Muscle of leg (tissue), 11 donors: ENCODE data around the gene DPYSL5. TPM values are rescaled to one million over a fixed set of nuclear protein-coding genes. Genes with fewer than 3 reads are reported as not detected.

Experiments
- DNase-seq: peaks from one replicate; pipeline ENCODE4 v3.0.0; 2013
- H3K27ac ChIP-seq: one replicate; pipeline ENCODE4 v1.5.1; 2013; ENCODE audit warnings: mild to moderate bottlenecking, low read length, control low read depth
- H3K27me3 ChIP-seq: one replicate; pipeline ENCODE4 v1.6.1; 2013; ENCODE audit warnings: low read length; ENCODE audit not compliant: control insufficient read depth, insufficient read depth
- H3K36me3 ChIP-seq: one replicate; pipeline ENCODE4 v1.6.1; 2013; ENCODE audit warnings: low read length; ENCODE audit not compliant: control insufficient read depth, insufficient read depth
- H3K4me1 ChIP-seq: one replicate; pipeline ENCODE4 v1.6.1; 2013; ENCODE audit warnings: low read length; ENCODE audit not compliant: control insufficient read depth, insufficient read depth
- H3K4me3 ChIP-seq: one replicate; pipeline ENCODE4 v1.5.1; 2013; ENCODE audit warnings: low read length, control low read depth
- H3K9me3 ChIP-seq: replicated peaks from 2 replicates; pipeline ENCODE4 v1.6.1; 2013; ENCODE audit warnings: low read depth, low read length; ENCODE audit not compliant: control insufficient read depth
- WGBS: methylation state at CpG from one replicate; pipeline ENCODE4 v1.1.5; 2013; ENCODE audit warnings: missing lambda C conversion rate; ENCODE audit not compliant: insufficient coverage; 5-methylcytosine and 5-hydroxymethylcytosine counted together
- polyA plus RNA-seq, 8 donors: library from polyadenylated mRNA; unstranded; fragments of 120-200 nt; gene quantifications; one replicate each; pipeline versions ENCODE4 v1.2.1 to v1.2.3, GENCODE V29; 2013; ENCODE audit warnings: inconsistent platforms in 1 of 8, low replicate concordance in 1 of 8; ENCODE audit not compliant: insufficient read length in 8 of 8, insufficient read depth in 1 of 8
- total RNA-seq: library from RNA; stranded (reverse); fragments of 120-200 nt; gene quantifications from one replicate; pipeline ENCODE4 v1.2.4, GENCODE V29; 2013

Gene DPYSL5
- total and polyA plus RNA-seq, 9 donors: 10.0 to 33.6 (median 22.0) TPM

DNA sequence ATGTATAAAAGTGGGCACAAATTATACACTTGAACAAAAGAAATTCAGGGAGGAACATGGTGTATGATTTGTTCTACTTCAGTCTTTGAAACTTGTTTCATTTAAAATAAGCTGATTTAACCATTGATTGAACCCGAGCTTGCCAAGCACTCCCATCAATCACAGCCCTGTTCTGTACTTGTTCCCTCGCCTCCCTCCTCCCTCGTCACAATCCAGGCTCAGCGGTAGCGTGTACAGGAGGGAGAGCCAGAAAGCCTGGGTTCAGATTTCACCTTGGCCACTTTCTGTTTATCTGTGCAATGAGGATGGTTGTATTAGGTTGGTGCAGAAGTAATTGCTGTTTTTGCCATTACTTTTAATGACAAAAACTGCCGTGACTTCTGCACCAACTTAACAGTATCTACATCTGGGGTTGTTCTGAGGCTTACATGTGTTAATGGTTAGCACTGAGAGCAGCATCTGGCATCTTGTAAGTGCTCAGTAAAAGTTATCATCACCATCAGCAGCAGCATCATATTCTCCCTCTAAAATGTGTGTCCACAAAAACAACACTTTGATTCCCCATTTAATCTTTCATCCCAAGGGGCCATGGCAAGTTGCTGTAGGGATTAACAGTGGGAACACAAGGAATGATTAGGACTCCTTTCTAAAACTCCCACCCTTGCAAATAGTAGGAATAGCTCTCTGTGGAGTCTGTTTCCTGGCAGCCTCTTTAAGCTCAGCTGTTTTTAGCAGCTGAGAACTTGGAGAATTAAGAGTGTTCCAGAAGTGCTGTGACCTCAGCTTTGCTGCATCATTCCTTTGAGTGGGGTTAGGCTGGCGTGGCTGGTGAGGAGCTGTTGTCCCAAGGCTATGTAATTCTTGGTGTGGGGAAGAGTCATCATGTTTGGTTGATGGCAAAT lies 4.7 kb downstream of the DPYSL5 start:
- Histone ChIP-seq H3K4me3 (no peak overlapping the region), H3K4me1 (peaks cover 34% of the 10 kb centered on the region), H3K9me3 (no peaks in the 10 kb centered on the region), H3K27me3 (peaks cover 43% of the 10 kb centered on the region), H3K36me3 (no peaks in the 10 kb centered on the region), H3K27ac (no peak overlapping the region)
- peak; percentile 90 for DNase-seq
- 0% methylated on average over 1 of the region's 7 CpGs for WGBS

DNA sequence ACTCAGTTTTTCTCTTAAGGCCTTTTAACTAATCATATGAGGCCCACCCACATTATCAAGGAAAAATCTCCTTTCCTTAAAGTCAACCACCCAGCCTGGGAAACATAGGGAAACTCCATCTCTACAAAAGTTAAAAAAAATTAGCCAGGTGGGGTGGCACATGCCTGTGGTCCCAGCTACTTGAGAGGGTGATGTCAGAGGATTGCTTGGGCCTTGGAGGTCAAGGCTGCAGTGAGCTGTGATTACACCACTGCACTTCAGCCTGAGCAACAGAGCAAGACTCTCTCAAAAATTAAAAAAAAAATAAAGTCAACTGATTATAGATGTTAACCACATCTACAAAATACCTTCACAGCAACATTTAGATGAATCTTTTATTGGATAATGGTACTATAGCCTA lies 5.8 kb downstream of the DPYSL5 start:
- no peak for DNase-seq
- no peak overlapping the region for H3K27ac ChIP-seq
- H3K36me3 ChIP-seq: no peaks in the 10 kb centered on the region
- peaks cover 28% of the 10 kb centered on the region for H3K4me1 ChIP-seq
- H3K4me3 ChIP-seq: no peak overlapping the region
- H3K27me3 ChIP-seq: peaks cover 37% of the 10 kb centered on the region
- no peaks in the 10 kb centered on the region for H3K9me3 ChIP-seq

DNA sequence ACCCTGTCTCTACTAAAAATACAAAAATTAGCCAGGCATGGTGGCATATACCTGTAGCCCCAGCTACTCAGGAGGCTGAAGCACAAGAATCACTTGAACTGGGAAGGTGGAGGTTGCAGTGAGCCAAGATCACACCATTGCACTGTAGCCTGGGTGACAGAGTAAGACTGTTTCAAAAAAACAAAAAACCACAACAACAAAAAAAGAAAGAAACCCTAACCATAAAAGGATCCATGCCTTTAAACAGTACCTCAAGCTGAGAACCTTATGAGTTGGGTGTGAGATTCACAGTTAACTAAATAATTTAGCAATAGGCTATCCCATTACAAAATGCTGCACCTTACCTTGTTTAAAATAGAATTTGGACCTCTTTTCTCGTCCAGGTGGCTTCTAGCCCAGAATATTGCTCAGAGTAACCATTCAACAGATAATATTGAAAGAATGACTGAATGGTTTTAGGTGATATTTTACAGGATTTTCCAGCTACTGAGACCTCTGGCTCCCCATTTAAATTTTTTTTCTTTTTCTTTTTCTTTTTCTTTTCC lies 6.4 kb downstream of the DPYSL5 start:
- Histone ChIP-seq H3K9me3 (no peaks in the 10 kb centered on the region), H3K27ac (no peak overlapping the region), H3K36me3 (no peaks in the 10 kb centered on the region), H3K4me3 (no peak overlapping the region), H3K4me1 (peaks cover 22% of the 10 kb centered on the region), H3K27me3 (peaks cover 31% of the 10 kb centered on the region)
- DNase-seq: peak; percentile 8
- WGBS: no CpG with 5 or more reads among the region's 1 CpG

DNA sequence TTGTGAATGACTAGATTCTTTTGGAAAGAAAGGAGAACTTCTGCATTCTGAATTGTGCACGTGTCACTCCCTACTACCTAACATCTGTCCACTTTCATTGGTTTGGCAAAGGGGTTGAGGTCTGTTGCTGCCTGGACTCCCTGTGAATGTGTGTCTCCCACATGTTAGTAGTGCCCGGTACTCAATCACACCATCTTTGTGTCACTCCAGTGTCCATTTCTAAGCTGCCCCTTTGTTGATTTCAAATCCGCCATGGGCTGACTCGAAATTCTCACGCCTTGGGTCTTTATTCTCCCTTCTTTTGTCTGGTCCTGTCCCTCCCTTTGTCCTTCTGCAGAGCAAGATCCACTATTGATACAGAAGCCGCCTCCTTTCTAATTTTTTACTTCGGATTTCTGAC lies 7.5 kb downstream of the DPYSL5 start:
- peaks cover 22% of the 10 kb centered on the region for H3K27me3 ChIP-seq
- H3K36me3 ChIP-seq: no peaks in the 10 kb centered on the region
- H3K27ac ChIP-seq: no peak overlapping the region
- DNase-seq: no peak
- 92% methylated on average over 2 of the region's 7 CpGs for WGBS
- no peak overlapping the region for H3K4me3 ChIP-seq
- no peaks in the 10 kb centered on the region for H3K9me3 ChIP-seq
- H3K4me1 ChIP-seq: peaks cover 14% of the 10 kb centered on the region

DNA sequence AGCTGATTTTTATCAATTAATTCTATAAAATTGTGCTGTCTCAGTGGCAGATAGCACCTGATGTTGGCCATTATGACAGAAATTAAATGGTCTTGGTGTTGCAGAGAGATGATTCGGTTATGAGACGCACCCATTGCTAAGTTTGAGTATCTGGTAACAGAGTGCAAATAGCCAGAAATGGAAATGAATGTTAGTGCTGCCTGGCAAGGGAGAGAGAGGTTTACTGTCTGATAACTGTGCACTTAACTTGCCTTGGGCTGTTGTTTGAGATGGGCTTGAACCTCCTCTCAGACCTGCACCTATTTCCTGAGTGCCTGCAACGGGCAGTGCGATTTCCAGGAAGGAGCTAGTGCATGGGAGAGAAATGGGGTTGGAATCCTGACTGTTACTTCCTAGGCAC lies 11.7 kb downstream of the DPYSL5 start:
- peaks cover 27% of the 10 kb centered on the region for H3K27me3 ChIP-seq
- H3K27ac ChIP-seq: no peak overlapping the region
- no peak overlapping the region for H3K4me3 ChIP-seq
- DNase-seq: no peak
- no peaks in the 10 kb centered on the region for H3K4me1 ChIP-seq
- H3K36me3 ChIP-seq: no peaks in the 10 kb centered on the region
- 63% methylated on average over 2 of the region's 4 CpGs for WGBS
- H3K9me3 ChIP-seq: no peaks in the 10 kb centered on the region

DNA sequence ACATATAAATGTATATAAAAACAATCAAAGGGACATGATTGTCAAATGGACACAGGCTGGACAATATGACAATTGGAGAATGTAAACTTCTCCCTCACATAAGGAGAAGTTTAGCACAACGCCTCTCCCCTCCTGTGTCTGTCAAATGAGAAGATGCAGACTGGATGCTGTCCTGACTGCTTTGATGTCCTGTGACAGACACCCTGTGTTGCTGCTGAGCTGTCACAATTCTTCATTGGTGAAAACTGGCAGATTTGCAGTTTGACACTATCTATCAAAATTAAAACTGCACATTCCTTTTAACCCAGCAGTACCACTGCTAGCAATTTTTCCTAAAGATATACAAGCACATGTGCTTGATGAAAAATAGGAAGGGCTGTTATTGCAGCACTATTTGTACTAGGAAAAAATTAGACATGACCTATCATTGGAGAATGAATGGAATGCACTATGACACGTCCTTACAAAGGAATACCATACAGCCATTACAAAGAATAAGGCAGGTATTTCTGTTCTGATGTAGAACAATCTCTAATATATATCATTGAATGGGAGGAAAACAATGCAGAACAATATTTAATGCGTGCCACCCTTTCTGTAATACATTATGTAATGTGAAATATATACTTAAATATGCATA lies 12.4 kb downstream of the DPYSL5 start:
- Histone ChIP-seq H3K27ac (no peak overlapping the region), H3K9me3 (no peaks in the 10 kb centered on the region), H3K36me3 (no peaks in the 10 kb centered on the region), H3K4me3 (no peak overlapping the region), H3K27me3 (peaks cover 29% of the 10 kb centered on the region), H3K4me1 (no peaks in the 10 kb centered on the region)
- no CpG with 5 or more reads among the region's 3 CpGs for WGBS
- DNase-seq: no peak

DNA sequence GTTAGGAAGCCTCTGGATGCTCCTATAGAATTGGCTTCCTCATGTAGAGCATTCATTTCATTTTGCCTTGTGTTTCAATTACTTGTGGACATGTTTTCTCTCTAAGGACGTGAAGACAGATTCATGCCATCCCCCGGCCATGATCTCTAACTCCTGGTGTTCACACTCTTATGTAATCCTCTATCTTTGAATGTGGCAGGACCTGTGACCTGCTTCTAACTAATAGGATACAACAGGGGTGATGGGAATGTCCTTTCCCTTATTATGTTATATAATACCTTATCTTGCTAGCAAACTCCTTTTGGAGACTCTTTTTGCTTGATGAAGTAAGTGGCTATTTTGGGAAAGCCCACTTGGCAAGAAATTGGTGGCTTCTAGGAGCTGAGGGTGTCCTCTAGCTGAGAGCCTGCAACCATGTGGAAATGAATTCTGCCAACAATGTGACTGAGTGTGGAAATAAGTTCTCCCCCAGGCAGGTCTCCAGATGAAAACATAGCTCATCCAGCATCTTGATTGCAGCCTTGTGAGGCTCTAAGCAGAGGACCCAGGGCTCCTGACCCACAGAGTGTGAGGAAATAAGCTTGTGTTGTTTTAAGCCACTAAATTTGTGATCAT lies 13.8 kb downstream of the DPYSL5 start:
- H3K9me3 ChIP-seq: no peaks in the 10 kb centered on the region
- peak; percentile 20 for DNase-seq
- H3K36me3 ChIP-seq: no peaks in the 10 kb centered on the region
- no peak overlapping the region for H3K4me3 ChIP-seq
- H3K27ac ChIP-seq: no peak overlapping the region
- peaks cover 26% of the 10 kb centered on the region for H3K27me3 ChIP-seq
- H3K4me1 ChIP-seq: no peaks in the 10 kb centered on the region
- WGBS: no CpG with 5 or more reads among the region's 2 CpGs

DNA sequence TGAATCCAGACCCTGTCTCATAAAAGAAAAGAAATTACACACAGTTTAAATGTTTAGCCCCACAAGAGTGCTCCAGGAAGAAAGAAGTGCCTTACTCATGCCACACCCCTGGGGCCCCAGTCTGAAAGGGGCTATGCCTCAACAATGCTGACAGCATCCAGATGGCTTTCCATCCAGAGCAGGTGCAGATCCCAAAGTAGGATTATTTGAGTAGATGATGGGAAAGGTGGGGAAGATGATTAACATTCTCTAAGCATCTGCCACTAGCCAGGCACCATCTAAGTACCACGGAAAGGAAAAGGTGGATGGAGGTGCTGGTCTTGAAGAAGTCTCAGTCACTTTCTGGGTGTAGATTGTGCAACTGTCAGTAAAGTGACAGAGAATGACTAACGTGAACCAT lies 16.3 kb downstream of the DPYSL5 start:
- no peak overlapping the region for H3K4me3 ChIP-seq
- no peak overlapping the region for H3K27ac ChIP-seq
- WGBS: 85% methylated on average over 1 of the region's 2 CpGs
- no peaks in the 10 kb centered on the region for H3K9me3 ChIP-seq
- no peak for DNase-seq
- H3K27me3 ChIP-seq: peaks cover 19% of the 10 kb centered on the region
- H3K4me1 ChIP-seq: no peaks in the 10 kb centered on the region
- H3K36me3 ChIP-seq: no peaks in the 10 kb centered on the region

DNA sequence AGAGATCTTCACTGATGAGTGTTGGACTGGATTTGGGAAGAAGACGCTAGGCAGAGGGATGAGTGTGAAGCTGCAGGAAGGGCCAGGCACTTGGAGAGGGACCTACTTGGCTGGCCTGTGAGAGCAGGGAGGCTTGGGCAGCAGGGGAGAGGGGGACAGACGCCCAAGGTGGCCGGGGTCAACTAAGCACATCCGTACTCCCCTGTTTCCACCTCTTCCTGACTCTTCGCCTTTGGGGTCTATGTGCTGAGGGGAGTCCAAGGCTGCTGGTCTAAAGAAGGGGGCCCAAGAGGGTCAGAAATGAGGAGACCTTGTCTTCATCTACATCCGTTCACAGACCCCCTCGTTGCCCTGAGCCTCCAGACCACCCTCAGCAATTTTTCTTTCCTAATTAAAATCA lies 16.7 kb downstream of the DPYSL5 start:
- Histone ChIP-seq H3K4me1 (no peaks in the 10 kb centered on the region), H3K27ac (no peak overlapping the region), H3K9me3 (no peaks in the 10 kb centered on the region), H3K4me3 (no peak overlapping the region), H3K36me3 (no peaks in the 10 kb centered on the region), H3K27me3 (peaks cover 19% of the 10 kb centered on the region)
- no peak for DNase-seq
- WGBS: 85% methylated on average over 1 of the region's 7 CpGs

DNA sequence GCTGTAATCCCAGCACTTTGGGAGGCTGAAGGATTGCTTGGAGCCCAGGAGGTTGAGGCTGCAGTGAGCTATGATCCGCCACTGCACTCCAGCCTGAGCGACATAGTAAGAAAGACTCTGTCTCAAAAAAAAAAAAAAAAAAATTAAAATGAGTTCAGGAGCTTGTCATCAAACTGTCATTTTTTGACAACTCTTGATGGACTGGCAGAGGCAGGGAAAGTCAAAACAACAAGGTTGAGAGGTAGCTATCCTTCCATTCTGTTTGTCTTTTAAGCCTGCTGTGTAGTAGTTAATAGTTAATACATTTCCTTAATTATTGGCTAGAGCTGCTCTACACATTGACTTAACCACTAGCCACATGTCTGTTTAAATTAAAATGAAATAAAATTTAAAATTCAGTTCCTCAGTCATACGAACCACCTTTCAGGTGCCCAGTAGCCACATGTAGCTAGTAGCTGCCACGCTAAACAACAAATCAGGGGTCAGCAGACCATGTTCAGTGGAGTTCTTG lies 22.7 kb downstream of the DPYSL5 start:
- 86% methylated on average over 1 of the region's 4 CpGs for WGBS
- H3K27ac ChIP-seq: no peak overlapping the region
- H3K4me1 ChIP-seq: no peaks in the 10 kb centered on the region
- no peaks in the 10 kb centered on the region for H3K27me3 ChIP-seq
- no peak for DNase-seq
- no peaks in the 10 kb centered on the region for H3K36me3 ChIP-seq
- H3K9me3 ChIP-seq: no peaks in the 10 kb centered on the region
- H3K4me3 ChIP-seq: no peak overlapping the region
